Thymus (tissue), 11 donors: ENCODE measurements around the gene SCIN. TPM values are rescaled to one million over a fixed set of nuclear protein-coding genes. Genes with fewer than 3 reads are reported as not detected.
"Not testable (repeated sequence)": the region's sequence is repeated elsewhere in the genome, so short reads cannot be mapped to it uniquely, and the experiment has no call there.

ENCODE experiments used
- DNase-seq, 9 donors: peaks; one replicate each; pipeline ENCODE4 v3.0.0-alpha.2; 2013; ENCODE audit warnings: low spot score in 9 of 9, low read depth in 6 of 9, missing footprints in 1 of 9
- H3K27ac ChIP-seq, 2 donors: one replicate each; pipeline ENCODE4 v1.5.1; 2013; ENCODE audit warnings: control low read depth in 1 of 2, low read depth in 1 of 2, low read length in 1 of 2, mild to moderate bottlenecking in 1 of 2, moderate library complexity in 1 of 2
- H3K27me3 ChIP-seq, 2 donors: one replicate each; pipeline ENCODE4 v1.5.1; 2013; ENCODE audit warnings: low read length in 1 of 2; ENCODE audit not compliant: control insufficient read depth in 2 of 2, insufficient read depth in 1 of 2
- H3K36me3 ChIP-seq, 2 donors: one replicate each; pipeline ENCODE4 v1.5.1; 2013; ENCODE audit warnings: low read length in 1 of 2, mild to moderate bottlenecking in 1 of 2, moderate library complexity in 1 of 2; ENCODE audit not compliant: control insufficient read depth in 2 of 2, insufficient read depth in 2 of 2
- H3K4me1 ChIP-seq, 2 donors: one replicate each; pipeline ENCODE4 v1.5.1; 2013; ENCODE audit warnings: low read length in 2 of 2; ENCODE audit not compliant: control insufficient read depth in 2 of 2, insufficient read depth in 2 of 2
- H3K4me3 ChIP-seq, 2 donors: one replicate each; pipeline ENCODE4 v1.5.1; 2013; ENCODE audit warnings: low read length in 2 of 2, control low read depth in 1 of 2, mild to moderate bottlenecking in 1 of 2
- H3K9me3 ChIP-seq, 2 donors: one replicate each; pipeline ENCODE4 v1.5.1; 2013; ENCODE audit warnings: low read length in 1 of 2, mild to moderate bottlenecking in 1 of 2; ENCODE audit not compliant: control insufficient read depth in 2 of 2, insufficient read depth in 1 of 2
- WGBS: extraction: QIAGEN DNeasy Blood & Tissue Kit; methylation state at CpG from one replicate; pipeline ENCODE4 v1.1.7; 2013; 5-methylcytosine and 5-hydroxymethylcytosine counted together
- polyA plus RNA-seq: library from polyadenylated mRNA; stranded (reverse); fragments of 200-250 nt; gene quantifications from one replicate; pipeline ENCODE4 v1.2.3, GENCODE V29; 2013
- total RNA-seq: library from RNA; stranded (reverse); fragments of 120-200 nt; gene quantifications from one replicate; pipeline ENCODE4 v1.2.4, GENCODE V29; 2013
- donor health status: healthy.

SCIN gene
- total and polyA plus RNA-seq, 2 donors = 0.33 to 0.37 TPM

- Histone ChIP-seq H3K36me3 (no peaks in the 10 kb centered on the region), H3K9me3 (peaks cover 0 to 4% of the 10 kb centered on the region in 2 donors), H3K27me3 (no peaks in the 10 kb centered on the region), H3K4me1 (peaks cover 0 to 4% of the 10 kb centered on the region in 2 donors), H3K4me3 (no peak overlapping the region), H3K27ac (no peak overlapping the region)
- 97% methylated on average over 19 of the region's 19 CpGs for WGBS
- no peak for DNase-seq
Measured at GRCh38 chr7:12684733-12685132, 114.2 kb downstream of the SCIN start.

DNA sequence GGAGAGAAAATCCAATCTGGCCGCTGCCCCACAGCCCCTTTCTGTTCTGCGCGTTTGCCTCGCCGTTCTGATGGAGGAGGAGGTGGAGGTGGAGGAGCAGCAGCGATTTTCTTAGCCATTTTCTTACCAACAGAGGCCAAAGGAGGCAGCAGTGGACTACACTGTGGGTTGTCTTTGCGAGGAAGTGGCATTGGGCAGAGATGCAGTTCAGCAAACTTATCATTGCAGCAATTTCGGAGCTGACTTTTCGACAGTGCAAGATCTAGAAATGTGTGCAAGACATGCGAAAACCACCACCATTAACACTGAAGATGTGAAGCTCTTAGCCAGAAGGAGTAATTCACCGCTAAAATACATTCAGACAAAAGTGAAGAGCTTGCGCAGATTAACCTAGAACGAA lies 115.0 kb downstream of the SCIN start:
- 93% methylated on average over 13 of the region's 13 CpGs for WGBS
- no peak overlapping the region for H3K4me3 ChIP-seq

DNA sequence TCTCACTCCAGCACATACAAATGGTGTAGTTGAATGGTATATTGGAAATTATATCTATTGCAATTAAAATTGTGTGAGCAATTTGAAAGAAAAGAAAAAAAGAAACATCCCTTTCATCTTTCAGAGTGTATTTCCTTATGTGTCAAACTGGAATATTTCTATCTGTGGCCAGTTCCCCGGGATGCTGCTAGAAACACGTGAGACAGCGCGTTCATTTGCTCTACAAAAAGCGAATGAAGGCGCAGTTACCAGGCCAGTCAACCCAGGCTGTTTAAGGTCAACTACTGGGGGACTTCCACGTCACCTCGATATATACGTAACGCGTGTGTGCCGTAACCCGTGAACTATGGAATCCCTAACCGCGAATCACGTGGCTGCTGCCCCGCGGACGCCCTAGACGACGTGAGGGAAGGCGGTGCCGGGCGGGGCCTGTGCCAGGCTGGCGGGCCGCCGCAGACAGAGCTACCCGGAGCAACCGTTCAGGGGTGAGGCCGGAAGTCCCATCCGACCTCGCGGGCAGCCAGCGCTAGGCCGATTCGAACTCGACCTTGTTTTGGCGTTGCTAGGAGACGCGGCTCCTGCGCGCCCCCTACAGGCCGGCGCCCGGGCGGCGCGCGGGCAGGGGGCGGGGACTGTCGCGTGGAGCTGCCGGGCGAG lies 115.8 kb downstream of the SCIN start:
- peak overlapping the region; percentile 71 to 86 for H3K4me3 ChIP-seq
- peaks cover 0 to 4% of the 10 kb centered on the region in 2 donors for H3K9me3 ChIP-seq
- DNase-seq = peak; percentile 63 to 93 (median 87)
- no peaks in the 10 kb centered on the region for H3K36me3 ChIP-seq
- WGBS = 7% methylated on average over 54 of the region's 54 CpGs
- no peaks in the 10 kb centered on the region for H3K27me3 ChIP-seq
- H3K27ac ChIP-seq = peak overlapping the region; percentile 89 to 94
- H3K4me1 ChIP-seq = peaks cover 0 to 4% of the 10 kb centered on the region in 2 donors

More for the DNA sequence above, 115.0 kb downstream of the SCIN start:
- DNase-seq = peak in 4 of 9 donors; percentile 4 to 48 (median 12)
- Histone ChIP-seq H3K9me3 (peaks cover 0 to 4% of the 10 kb centered on the region in 2 donors), H3K36me3 (no peaks in the 10 kb centered on the region), H3K4me1 (peaks cover 0 to 4% of the 10 kb centered on the region in 2 donors), H3K27ac (peak overlapping the region in 1 of 2 donors; percentile 45), H3K27me3 (no peaks in the 10 kb centered on the region)

GRCh38 chr7:12686891-12687717 lies 116.6 kb downstream of the SCIN start, which contains the start of gene ARL4A:
TSS of gene ARL4A (plus strand) at chr7:12687633. CDS start at chr7:12688255, 622 bp downstream.
- Histone ChIP-seq H3K9me3 (peaks cover 0 to 4% of the 10 kb centered on the region in 2 donors), H3K36me3 (no peaks in the 10 kb centered on the region), H3K27me3 (no peaks in the 10 kb centered on the region), H3K4me3 (peak within 1 kb of the TSS; percentile 71 to 86), H3K27ac (peak within 1 kb of the TSS; percentile 89 to 94), H3K4me1 (peaks cover 0 to 4% of the 10 kb centered on the region in 2 donors)
- under 1% methylated on average over 73 of the region's 73 CpGs for WGBS
- DNase-seq = peak; percentile 76 to 95 (median 88)

DNA sequence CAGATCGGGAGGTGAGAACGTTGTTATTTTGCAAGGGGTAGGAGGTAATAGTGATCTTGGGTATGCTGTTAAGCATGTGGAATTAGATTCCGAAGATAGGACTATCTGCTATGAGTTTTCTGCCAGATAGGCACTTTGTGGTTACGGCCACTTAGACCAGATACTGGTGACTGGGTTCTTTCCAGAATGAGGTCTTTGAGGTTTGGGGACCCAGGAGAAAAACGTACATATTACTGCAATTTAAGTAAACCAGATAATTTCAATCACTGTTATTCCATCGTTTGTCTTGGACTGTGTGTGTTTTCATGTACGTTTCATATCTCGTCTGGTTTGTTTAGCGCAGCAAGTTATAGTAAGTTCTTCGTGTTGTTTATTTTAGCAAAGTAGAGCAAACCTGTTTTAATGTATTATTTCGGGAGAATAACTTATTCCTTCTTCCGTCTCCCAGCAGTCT lies 117.2 kb downstream of the SCIN start:
- peak overlapping the region; percentile 71 to 86 for H3K4me3 ChIP-seq
- no peaks in the 10 kb centered on the region for H3K36me3 ChIP-seq
- DNase-seq = no peak
- peak overlapping the region; percentile 89 to 94 for H3K27ac ChIP-seq
- H3K27me3 ChIP-seq = no peaks in the 10 kb centered on the region
- peaks cover 0 to 4% of the 10 kb centered on the region in 2 donors for H3K9me3 ChIP-seq
- WGBS = 19% methylated on average over 12 of the region's 12 CpGs
- peaks cover 0 to 4% of the 10 kb centered on the region in 2 donors for H3K4me1 ChIP-seq

- not testable (repeated sequence) for DNase-seq, H3K9me3 ChIP-seq, H3K27ac ChIP-seq, H3K4me1 ChIP-seq, H3K4me3 ChIP-seq, H3K36me3 ChIP-seq, H3K27me3 ChIP-seq
- 98% methylated on average over 3 of the region's 3 CpGs for WGBS
Measured at GRCh38 chr7:12688485-12689170, 118.1 kb downstream of the SCIN start.

- H3K9me3 ChIP-seq = peaks cover 0 to 4% of the 10 kb centered on the region in 2 donors
- no peak for DNase-seq
- no peaks in the 10 kb centered on the region for H3K27me3 ChIP-seq
- H3K4me3 ChIP-seq = peak overlapping the region in 1 of 2 donors; percentile 5
- no peaks in the 10 kb centered on the region for H3K36me3 ChIP-seq
- 95% methylated on average over 2 of the region's 2 CpGs for WGBS
- H3K4me1 ChIP-seq = peaks cover 0 to 4% of the 10 kb centered on the region in 2 donors
- no peak overlapping the region for H3K27ac ChIP-seq
Measured at GRCh38 chr7:12689451-12689850, 118.9 kb downstream of the SCIN start.

GRCh38 chr7:12690041-12690878 lies 119.7 kb downstream of the SCIN start:
- DNase-seq = no peak
- peak overlapping the region in 1 of 2 donors; percentile 5 for H3K4me3 ChIP-seq
- no peaks in the 10 kb centered on the region for H3K27me3 ChIP-seq
- H3K4me1 ChIP-seq = peaks cover 0 to 4% of the 10 kb centered on the region in 2 donors
- no peak overlapping the region for H3K27ac ChIP-seq
- H3K9me3 ChIP-seq = peaks cover 0 to 4% of the 10 kb centered on the region in 2 donors
- no peaks in the 10 kb centered on the region for H3K36me3 ChIP-seq
- WGBS = 97% methylated on average over 1 of the region's 1 CpG
